ENCODE measurements around the gene PCDHB14.
A peak's percentile ranks its signal among the peaks of the same experiment; 100 is the strongest.
"Not testable (repeated sequence)": the region's sequence is repeated elsewhere in the genome, so short reads cannot be mapped to it uniquely, and the experiment has no call there.

The PCDHB14 gene

DNA sequence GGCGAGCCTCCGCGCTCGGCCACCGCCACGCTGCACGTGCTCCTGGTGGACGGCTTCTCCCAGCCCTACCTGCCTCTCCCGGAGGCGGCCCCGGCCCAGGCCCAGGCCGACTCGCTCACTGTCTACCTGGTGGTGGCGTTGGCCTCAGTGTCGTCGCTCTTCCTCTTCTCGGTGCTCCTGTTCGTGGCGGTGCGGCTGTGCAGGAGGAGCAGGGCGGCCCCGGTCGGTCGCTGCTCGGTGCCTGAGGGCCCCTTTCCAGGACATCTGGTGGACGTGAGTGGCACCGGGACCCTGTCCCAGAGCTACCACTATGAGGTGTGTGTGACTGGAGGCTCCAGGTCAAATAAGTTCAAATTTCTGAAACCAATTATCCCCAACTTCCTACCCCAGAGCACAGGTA lies 12.3 kb upstream of the PCDHB14 start:
- DNase-seq: not testable (repeated sequence)

DNA sequence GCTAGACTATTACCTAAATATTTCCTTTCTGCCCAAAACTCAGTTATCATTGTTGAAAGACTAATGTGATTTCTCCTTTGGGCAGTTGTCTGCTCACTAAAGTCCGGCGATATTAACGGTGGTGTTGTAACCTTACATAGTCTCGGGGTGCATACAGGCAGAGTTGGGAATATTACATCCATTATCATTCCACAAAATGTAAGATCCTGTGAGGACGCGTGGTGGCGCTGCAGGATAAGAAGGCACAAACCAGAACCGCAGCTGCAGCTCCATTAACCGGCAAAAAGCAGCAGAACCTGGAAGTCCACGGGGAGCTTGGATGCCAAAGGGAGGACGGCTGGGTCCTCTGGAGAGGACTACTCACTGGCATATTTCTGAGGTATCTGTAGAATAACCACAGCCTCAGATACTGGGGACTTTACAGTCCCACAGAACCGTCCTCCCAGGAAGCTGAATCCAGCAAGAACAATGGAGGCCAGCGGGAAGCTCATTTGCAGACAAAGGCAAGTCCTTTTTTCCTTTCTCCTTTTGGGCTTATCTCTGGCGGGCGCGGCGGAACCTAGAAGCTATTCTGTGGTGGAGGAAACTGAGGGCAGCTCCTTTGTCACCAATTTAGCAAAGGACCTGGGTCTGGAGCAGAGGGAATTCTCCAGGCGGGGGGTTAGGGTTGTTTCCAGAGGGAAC lies 9.3 kb upstream of the PCDHB14 start, which contains the start of gene PCDHB13:
Gene PCDHB13, plus strand, starts transcription at position 264 of the 684 bp plus-strand sequence. Its CDS starts 205 bp downstream, at position 469.
- peak in 1 of 2 donors; percentile 28 for DNase-seq

DNA sequence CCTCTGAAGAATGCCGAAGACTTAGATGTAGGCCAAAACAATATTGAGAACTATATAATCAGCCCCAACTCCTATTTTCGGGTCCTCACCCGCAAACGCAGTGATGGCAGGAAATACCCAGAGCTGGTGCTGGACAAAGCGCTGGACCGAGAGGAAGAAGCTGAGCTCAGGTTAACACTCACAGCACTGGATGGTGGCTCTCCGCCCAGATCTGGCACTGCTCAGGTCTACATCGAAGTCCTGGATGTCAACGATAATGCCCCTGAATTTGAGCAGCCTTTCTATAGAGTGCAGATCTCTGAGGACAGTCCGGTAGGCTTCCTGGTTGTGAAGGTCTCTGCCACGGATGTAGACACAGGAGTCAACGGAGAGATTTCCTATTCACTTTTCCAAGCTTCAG lies 8.6 kb upstream of the PCDHB14 start:
- not testable (repeated sequence) for DNase-seq

DNA sequence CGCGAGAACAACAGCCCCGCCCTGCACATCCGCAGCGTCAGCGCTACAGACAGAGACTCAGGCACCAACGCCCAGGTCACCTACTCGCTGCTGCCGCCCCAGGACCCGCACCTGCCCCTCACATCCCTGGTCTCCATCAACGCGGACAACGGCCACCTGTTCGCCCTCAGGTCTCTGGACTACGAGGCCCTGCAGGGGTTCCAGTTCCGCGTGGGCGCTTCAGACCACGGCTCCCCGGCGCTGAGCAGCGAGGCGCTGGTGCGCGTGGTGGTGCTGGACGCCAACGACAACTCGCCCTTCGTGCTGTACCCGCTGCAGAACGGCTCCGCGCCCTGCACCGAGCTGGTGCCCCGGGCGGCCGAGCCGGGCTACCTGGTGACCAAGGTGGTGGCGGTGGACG lies 7.6 kb upstream of the PCDHB14 start:
- DNase-seq: not testable (repeated sequence)

DNA sequence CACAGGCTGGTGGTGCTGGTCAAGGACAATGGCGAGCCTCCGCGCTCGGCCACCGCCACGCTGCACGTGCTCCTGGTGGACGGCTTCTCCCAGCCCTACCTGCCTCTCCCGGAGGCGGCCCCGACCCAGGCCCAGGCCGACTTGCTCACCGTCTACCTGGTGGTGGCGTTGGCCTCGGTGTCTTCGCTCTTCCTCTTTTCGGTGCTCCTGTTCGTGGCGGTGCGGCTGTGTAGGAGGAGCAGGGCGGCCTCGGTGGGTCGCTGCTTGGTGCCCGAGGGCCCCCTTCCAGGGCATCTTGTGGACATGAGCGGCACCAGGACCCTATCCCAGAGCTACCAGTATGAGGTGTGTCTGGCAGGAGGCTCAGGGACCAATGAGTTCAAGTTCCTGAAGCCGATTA lies 7.1 kb upstream of the PCDHB14 start:
- not testable (repeated sequence) for DNase-seq

DNA sequence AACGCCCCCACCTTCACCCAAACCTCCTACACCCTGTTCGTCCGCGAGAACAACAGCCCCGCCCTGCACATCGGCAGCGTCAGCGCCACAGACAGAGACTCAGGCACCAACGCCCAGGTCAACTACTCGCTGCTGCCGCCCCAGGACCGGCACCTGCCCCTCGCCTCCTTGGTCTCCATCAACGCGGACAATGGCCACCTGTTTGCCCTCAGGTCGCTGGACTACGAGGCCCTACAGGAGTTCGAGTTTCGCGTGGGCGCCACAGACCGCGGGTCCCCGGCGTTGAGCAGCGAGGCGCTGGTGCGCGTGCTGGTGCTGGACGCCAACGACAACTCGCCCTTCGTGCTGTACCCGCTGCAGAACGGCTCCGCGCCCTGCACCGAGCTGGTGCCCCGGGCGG lies 1.7 kb downstream of the PCDHB14 start:
- not testable (repeated sequence) for DNase-seq

DNA sequence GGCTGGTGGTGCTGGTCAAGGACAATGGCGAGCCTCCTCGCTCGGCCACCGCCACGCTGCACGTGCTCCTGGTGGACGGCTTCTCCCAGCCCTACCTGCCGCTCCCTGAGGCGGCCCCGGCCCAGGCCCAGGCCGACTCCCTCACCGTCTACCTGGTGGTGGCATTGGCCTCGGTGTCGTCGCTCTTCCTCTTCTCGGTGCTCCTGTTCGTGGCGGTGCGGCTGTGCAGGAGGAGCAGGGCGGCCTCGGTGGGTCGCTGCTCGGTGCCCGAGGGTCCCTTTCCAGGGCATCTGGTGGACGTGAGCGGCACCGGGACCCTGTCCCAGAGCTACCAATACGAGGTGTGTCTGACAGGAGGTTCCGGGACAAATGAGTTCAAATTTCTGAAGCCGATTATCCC lies 2.3 kb downstream of the PCDHB14 start:
- DNase-seq: not testable (repeated sequence)

DNA sequence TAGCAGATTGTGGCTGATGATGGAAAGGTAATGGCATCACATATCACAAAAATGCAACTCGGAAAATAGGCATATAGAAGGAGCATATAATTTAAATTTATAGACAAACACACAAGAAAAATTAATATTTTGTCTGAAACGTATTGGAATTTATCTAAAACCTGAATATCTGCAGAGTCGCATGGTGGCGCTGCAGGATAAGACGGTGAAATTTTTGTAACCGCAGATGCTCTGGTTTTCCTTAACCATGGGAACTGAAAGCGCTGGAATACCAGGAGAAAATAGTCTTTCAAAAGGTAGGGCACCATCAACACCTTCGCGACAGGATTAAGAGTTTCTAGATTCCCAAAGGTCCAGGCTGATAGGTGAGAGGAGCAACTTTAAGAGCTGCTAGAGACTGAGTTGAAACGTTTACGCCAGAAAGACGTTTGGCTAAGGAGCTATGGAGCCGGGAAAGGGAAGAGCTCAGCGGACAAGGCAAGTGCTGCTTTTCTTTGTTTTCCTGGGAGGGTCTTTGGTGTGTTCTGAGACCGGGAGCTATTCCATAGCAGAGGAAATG lies 11.0 kb downstream of the PCDHB14 start:
- no peak for DNase-seq

DNA sequence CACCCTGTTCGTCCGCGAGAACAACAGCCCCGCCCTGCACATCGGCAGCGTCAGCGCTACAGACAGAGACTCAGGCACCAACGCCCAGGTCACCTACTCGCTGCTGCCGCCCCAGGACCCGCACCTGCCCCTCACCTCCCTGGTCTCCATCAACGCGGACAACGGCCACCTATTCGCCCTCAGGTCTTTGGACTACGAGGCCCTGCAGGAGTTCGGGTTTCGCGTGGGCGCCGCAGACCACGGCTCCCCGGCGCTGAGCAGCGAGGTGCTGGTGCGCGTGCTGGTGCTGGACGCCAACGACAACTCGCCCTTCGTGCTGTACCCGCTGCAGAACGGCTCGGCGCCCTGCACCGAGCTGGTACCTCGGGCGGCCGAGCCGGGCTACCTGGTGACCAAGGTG lies 12.8 kb downstream of the PCDHB14 start:
- not testable (repeated sequence) for DNase-seq

DNA sequence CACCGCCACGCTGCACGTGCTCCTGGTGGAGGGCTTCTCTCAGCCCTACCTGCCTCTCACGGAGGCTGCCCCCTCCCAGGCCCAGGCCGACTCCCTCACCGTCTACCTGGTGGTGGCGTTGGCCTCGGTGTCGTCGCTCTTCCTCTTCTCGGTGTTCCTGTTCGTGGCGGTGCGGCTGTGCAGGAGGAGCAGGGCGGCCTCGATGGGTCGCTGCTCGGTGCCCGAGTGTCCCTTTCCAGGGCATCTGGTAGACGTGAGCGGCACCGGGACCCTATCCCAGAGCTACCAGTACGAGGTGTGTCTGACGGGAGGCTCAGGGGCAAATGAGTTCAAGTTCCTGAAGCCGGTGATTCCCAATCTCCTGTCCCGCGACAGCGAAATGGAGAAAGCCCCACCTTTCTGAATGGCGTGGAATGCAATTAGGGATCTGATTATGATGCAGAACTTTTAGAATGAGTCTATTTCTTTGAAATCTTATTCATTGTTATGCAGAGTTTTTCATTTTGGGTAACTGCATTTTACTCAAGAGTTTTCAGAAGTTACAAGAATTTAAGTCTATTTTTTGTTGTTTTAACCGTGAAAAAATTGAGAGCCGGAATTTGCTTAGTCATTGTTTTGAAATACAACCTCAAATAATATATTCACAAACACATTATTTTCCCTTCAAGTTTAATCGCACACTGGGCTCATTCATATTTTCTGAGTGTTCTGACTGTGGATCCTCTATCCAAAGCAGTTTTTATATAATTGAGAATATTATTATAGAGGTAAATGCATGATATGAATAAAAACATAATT lies 13.6 kb downstream of the PCDHB14 start:
- no peak for DNase-seq

DNA sequence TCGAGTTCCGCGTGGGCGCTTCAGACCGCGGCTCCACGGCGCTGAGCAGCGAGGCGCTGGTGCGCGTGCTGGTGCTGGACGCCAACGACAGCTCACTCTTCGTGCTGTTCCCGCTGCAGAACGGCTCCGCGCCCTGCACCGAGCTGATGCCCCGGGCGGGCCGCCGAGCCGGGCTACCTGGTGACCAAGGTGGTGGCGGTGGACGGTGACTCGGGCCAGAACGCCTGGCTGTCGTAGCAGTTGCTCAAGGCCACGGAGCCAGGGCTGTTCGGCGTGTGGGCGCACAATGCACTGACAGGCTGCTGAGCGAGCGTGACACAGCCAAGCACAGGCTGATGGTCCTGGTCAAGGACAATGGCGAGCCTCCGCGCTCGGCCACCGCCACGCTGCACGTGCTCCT lies 18.4 kb downstream of the PCDHB14 start:
- no peak for DNase-seq

DNA sequence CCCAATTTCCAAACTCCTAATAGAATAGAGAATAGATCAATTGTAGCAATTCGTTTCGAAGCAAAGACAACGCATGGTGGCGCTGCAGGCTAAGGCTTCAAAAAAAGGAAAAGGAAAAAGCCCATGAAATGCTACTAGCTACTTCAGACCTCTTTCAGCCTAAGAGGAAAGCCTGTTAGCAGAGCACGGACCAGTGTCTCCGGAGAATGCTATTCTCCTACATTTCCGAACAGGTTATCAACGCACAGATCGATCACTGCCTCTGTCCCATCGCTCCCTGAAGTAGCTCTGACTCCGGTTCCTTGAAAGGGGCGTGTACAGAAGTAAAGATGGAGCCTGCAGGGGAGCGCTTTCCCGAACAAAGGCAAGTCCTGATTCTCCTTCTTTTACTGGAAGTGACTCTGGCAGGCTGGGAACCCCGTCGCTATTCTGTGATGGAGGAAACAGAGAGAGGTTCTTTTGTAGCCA lies 22.1 kb downstream of the PCDHB14 start, which contains the start of gene PCDHB15:
Gene PCDHB15, plus strand, starts transcription at position 146 of the 468 bp plus-strand sequence. Its CDS starts 184 bp downstream, at position 330.
- DNase-seq: peak; percentile 11 to 19

DNA sequence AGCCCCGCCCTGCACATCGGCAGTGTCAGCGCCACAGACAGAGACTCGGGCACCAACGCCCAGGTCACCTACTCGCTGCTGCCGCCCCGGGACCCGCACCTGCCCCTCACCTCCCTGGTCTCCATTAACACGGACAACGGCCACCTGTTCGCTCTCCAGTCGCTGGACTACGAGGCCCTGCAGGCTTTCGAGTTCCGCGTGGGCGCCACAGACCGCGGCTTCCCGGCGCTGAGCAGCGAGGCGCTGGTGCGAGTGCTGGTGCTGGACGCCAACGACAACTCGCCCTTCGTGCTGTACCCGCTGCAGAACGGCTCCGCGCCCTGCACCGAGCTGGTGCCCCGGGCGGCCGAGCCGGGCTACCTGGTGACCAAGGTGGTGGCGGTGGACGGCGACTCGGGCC lies 23.8 kb downstream of the PCDHB14 start:
- not testable (repeated sequence) for DNase-seq

DNA sequence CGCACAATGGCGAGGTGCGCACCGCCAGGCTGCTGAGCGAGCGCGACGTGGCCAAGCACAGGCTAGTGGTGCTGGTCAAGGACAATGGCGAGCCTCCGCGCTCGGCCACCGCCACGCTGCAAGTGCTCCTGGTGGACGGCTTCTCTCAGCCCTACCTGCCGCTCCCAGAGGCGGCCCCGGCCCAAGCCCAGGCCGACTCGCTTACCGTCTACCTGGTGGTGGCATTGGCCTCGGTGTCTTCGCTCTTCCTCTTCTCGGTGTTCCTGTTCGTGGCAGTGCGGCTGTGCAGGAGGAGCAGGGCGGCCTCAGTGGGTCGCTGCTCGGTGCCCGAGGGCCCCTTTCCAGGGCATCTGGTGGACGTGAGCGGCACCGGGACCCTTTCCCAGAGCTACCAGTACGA lies 24.3 kb downstream of the PCDHB14 start:
- not testable (repeated sequence) for DNase-seq

DNA sequence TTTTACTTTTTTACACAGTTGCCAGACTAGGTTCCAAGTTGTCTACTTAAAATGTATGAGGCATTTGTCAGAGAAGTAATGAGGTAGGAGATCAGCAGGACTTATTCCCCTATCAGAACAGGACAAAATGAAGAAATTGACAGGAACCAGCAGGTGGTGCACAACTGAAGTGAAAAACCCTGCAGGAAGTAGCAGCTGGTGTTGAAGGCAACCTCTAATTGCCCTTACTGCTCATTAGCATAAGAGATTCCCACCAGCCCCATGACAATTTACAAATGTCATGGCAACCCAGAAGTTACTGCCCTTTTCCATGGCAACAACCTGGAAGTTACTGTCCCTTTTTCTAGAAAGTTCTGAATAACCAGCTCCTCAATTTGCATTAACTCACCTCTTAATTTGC lies 27.4 kb downstream of the PCDHB14 start:
- no peak for DNase-seq

DNA sequence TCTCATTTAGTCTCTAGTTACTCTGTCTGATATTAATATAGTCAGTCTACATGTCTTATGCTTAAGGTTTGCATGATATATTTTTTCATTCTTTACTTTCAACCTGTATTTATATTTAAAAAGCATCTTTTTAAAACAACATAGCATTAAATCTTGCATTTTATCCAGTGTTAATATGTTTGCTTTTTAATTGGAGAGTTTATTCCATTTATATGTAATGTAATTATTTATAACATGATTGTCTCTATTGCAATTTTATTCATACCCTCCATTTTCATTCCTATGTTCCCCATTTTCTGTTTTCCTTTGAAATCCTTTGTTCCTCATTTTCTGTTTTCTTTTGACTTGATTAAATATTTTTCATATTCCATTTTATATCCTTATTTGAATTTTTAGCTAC lies 35.3 kb downstream of the PCDHB14 start:
- DNase-seq: no peak

DNA sequence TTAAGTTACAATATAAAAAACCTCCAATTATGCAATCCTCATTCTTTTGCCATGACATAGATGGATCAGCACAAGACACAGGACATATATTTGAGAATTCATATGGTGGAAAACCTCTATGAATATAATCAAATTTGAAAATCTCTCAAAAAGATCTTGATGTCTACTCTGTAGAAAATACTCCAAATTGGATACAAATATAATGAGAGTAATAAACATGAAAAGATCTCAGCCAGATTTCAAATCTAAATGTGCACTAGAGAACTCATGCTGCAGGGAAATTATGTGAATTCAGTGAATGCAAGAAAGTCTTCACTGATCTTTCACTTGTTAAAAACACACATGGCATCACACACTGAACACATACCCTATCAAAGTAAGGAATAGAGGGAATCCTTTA lies 35.8 kb downstream of the PCDHB14 start:
- no peak for DNase-seq

DNA sequence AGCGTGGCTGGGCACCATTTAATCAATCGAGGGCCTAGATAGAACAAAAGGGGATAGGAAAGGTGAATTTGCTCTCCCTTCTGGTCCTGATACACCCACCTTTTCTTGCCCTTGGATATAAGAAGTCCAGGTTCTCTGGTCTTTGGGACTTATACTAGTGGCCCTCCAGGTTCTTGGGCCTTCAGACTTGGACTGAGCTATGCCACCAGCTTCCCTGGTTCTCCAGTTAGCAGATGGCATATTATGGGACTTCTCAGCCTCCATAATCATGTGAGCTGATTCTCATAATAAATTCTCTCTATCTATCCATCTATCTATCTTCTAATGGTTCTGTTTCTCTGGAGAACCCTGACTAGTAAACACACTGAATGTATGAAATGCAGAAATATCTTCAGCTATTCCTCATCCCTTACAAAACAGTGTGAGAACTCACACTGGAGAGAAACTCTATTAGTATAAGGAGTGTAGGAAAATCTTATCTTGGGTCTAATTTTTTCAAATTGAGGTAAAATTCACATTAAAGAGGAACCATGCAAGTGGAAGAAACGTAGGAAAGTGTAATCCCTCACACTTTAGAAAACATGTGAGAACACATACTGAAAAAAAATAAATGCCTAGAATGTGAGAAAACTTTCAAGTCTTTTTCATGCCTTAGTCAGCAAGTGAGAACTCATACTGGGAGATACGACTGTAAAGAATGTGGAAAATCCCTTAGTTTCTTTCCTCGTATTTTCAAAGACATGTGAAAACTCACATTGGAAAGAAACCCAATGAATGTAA lies 37.5 kb downstream of the PCDHB14 start:
- DNase-seq: no peak

DNA sequence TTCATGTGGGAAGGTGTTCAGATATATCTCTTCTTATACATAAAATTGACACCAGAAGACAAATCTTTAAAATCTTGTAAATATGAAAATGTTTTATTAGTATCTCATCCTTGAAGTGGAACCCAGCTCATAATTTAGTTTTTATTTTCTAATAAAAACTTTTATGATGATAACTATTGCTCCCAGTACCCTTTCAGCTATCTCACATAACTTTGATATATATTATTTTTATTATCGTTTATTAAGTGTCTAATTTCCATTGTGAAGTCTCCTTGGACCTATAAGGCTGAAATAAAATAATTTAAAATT lies 38.0 kb downstream of the PCDHB14 start:
- no peak for DNase-seq

DNA sequence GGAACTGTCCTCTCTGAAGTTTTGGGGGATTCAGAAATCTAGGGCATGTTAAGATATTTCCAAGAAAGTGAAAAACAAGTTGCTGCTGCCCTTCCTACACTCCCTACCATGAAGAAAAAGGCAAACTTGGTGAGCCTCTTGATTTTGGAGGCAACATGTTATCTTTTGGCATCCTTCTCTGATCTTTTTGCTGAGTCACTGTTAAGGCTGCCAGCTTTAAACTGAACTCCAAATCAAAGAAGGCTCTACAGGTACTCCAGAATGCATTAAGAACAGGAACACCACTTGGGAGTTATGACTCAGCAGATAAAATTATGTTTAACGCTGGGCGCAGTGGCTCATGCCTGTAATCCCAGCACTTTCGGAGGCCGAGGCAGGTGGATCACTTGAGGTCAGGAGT lies 46.1 kb downstream of the PCDHB14 start:
- no peak for DNase-seq

DNA sequence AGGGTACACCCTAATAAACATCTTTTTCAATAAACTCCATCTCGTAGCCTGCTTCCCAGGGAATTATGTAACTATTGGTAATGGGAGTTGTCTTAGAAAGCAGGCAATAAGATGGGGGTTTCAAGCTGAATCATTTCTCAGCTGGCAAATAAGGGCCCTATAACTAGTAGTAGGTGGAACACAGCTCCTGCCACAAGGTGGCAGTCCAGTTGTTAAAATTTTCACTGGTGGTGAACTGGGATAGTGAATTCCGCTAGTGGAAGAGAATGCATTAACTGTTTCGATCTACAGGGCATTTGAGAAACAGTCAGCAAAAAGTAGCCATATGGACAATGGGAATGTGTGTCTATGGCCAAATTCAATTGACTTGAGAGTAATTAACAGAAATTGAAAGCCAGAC lies 49.8 kb downstream of the PCDHB14 start:
- no peak for DNase-seq
